ENCODE results near the gene AMPH. TPM values are rescaled to one million over a fixed set of nuclear protein-coding genes. Genes with fewer than 3 reads are reported as not detected.

Gene AMPH
- total RNA-seq, 4 donors from 2014 or later = 0.51 to 19.6 (median 11.6) TPM

DNA sequence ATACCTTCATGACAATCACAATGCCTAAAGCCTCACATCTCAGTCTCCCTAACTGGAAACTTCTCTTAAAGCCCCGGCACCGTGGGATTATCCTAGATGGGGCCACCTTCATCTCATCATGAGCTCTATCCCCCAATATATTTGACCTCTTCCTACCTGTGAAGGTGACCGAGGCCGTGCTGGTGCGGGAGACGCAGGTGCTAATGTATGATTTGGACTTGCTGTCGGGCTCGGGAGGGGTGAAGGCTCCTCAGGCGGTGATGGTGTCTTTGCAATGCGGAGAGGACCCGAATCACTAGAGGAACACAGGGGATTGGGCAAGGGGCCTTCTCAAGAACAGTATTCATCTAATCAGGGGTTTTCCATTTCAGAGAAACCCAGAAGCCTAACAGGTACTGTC lies 168.4 kb downstream of the AMPH start:
- Histone ChIP-seq H3K27ac (no peak overlapping the region), H3K27me3 (no peaks in the 10 kb centered on the region), H3K36me3 (no peaks in the 10 kb centered on the region), H3K9me3 (no peaks in the 10 kb centered on the region), H3K4me3 (no peak overlapping the region), H3K4me1 (no peaks in the 10 kb centered on the region)
- no peak for DNase-seq
- intact Hi-C loops (cut with DNase I; ENCODE audit: low total_unique reads) = no loop called here
- no peak for TF ChIP-seq POLR2A (IDR thresholded peaks at IDR 0.05)
- TF ChIP-seq, protein P1, sequence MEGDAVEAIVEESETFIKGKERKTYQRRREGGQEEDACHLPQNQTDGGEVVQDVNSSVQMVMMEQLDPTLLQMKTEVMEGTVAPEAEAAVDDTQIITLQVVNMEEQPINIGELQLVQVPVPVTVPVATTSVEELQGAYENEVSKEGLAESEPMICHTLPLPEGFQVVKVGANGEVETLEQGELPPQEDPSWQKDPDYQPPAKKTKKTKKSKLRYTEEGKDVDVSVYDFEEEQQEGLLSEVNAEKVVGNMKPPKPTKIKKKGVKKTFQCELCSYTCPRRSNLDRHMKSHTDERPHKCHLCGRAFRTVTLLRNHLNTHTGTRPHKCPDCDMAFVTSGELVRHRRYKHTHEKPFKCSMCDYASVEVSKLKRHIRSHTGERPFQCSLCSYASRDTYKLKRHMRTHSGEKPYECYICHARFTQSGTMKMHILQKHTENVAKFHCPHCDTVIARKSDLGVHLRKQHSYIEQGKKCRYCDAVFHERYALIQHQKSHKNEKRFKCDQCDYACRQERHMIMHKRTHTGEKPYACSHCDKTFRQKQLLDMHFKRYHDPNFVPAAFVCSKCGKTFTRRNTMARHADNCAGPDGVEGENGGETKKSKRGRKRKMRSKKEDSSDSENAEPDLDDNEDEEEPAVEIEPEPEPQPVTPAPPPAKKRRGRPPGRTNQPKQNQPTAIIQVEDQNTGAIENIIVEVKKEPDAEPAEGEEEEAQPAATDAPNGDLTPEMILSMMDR (IDR thresholded peaks at IDR 0.05) = no peak

DNA sequence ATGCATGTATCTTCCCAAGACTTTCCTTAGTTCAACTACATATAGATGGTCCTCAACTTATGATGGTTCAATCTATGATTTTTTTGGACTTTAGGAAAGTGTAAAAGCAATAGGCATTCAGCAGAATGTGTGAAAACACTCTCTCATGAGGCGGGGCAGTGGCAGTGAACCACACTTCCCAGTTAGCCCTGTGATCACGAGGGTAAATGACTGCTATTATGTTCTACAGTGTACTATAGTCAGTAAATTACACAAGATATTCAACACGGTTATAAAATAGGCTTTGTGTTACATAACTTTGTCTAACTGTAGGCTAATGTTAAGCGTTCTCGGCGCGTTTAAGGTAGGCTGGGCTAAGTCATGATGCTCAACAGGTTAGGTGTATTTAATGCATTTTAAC lies 169.3 kb downstream of the AMPH start:
- TF ChIP-seq, protein P1 (IDR thresholded peaks at IDR 0.05) = no peak
- no peak for TF ChIP-seq POLR2A (IDR thresholded peaks at IDR 0.05)
- no peak overlapping the region for H3K4me3 ChIP-seq
- H3K36me3 ChIP-seq = no peaks in the 10 kb centered on the region
- DNase-seq = no peak
- intact Hi-C loops (cut with DNase I; ENCODE audit: low total_unique reads) = no loop called here
- H3K4me1 ChIP-seq = no peaks in the 10 kb centered on the region
- H3K9me3 ChIP-seq = no peaks in the 10 kb centered on the region
- H3K27ac ChIP-seq = no peak overlapping the region
- no peaks in the 10 kb centered on the region for H3K27me3 ChIP-seq

DNA sequence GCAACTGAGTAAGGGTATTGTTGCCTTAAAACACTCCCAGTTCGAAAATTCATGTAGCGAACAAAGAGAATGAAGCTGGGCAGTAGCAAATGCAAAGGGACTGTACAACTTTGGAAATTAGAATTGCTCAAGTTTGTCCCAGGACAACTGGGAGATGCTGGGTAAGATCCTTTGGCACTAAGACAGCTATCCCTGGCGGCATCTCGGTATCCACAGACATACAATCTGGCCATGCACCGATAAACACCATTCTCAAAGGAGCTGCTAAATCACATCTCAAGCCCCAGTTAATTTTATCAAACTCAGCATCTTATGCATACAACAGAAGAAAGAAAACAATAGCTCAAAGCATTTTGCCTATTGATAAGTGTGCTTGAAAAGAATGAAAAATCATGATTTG lies 177.3 kb downstream of the AMPH start:
- TF ChIP-seq, protein P1 (IDR thresholded peaks at IDR 0.05) = no peak
- no peak for TF ChIP-seq POLR2A (IDR thresholded peaks at IDR 0.05)
- Histone ChIP-seq H3K36me3 (no peaks in the 10 kb centered on the region), H3K4me3 (no peak overlapping the region), H3K4me1 (no peaks in the 10 kb centered on the region), H3K27me3 (no peaks in the 10 kb centered on the region), H3K27ac (no peak overlapping the region), H3K9me3 (no peaks in the 10 kb centered on the region)
- intact Hi-C loops (cut with DNase I; ENCODE audit: low total_unique reads) = no loop called here
- no peak for DNase-seq

DNA sequence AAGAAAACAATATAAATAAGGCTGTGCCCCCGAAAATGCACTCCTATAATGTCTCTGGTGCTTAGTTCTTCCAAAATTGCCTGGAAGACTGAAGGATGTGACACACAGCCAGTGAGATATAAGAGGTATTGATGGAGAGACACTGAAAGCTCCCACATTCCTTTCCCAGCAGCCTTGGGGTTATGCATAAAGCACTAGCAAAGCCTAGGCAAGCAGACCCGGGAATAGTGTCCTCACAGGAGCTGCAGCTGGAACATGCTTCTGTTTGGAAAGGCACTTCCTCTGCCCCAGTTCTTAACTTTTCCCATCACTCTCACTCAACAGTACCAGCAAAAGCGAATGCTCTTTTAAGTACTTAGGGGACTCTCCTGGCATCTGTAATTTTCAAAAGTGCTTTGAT lies 178.0 kb downstream of the AMPH start:
- no peak for DNase-seq
- Histone ChIP-seq H3K27me3 (no peaks in the 10 kb centered on the region), H3K36me3 (no peaks in the 10 kb centered on the region), H3K27ac (no peak overlapping the region), H3K9me3 (no peaks in the 10 kb centered on the region), H3K4me3 (no peak overlapping the region), H3K4me1 (no peaks in the 10 kb centered on the region)
- intact Hi-C loops (cut with DNase I; ENCODE audit: low total_unique reads) = no loop called here
- TF ChIP-seq, protein P1 (IDR thresholded peaks at IDR 0.05) = no peak
- no peak for TF ChIP-seq POLR2A (IDR thresholded peaks at IDR 0.05)

DNA sequence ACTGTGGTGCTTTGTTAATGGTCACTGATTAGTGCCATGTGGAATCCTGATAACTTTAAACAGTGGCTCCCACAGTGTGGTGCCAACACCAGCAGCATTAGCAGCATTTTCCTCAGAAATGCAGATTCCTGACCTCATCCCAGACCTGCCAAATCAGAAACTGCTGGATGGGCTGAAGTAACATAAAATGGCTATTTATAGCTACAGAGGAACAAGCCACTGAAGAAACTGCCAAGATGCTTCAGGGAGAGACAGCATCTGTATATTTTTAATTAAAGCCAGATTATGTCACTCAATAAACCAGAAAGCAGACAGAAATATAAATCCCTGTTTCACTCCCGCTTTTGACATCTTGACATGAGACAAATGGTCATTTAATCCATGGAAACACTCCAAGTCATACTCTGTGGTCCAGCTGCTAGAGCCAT lies 178.5 kb downstream of the AMPH start:
- TF ChIP-seq POLR2A (IDR thresholded peaks at IDR 0.05) = no peak
- TF ChIP-seq, protein P1 (IDR thresholded peaks at IDR 0.05) = no peak
- Histone ChIP-seq H3K4me3 (no peak overlapping the region), H3K36me3 (no peaks in the 10 kb centered on the region), H3K4me1 (no peaks in the 10 kb centered on the region), H3K9me3 (no peaks in the 10 kb centered on the region), H3K27me3 (no peaks in the 10 kb centered on the region), H3K27ac (no peak overlapping the region)
- DNase-seq = no peak
- intact Hi-C loops (cut with DNase I; ENCODE audit: low total_unique reads) = no loop called here

Data from uterus (tissue), 4 donors.